ENCODE measurements around the gene ASTN1. TPM values are rescaled to one million over a fixed set of nuclear protein-coding genes. Genes with fewer than 3 reads are reported as not detected.

ASTN1 gene
- total RNA-seq, 2 experiments from 2014 or later, result not detected

DNA sequence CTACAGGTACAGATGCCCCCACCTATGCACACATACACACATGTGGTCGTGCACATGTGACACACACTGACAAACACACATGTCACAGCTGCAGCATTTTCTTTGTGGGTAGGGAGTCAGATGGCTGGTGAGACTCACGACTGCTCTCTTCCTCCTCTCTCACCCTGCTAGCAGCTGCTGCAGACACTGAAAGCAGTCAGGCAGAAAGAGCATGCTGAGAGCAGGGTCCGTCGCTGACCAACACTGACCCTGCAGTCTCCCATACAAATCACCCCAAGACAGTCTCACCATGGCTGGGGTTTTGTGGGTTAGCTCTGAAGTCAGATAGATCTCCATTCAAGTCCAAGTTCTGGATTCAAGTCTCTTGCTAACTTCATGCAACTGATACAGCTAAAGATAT, 188.3 kb downstream of the ASTN1 start:
- intact Hi-C loops (cut with micrococcal nuclease; ENCODE audit: unreplicated experiment), result no loop called here
- POLR2A ChIA-PET, result no interaction called here
- no peak overlapping the region for H3K27ac ChIP-seq (ENCODE audit: low read depth, low read length, poor library complexity, severe bottlenecking)
- no peaks in the 10 kb centered on the region for H4K20me1 ChIP-seq (ENCODE audit: insufficient read depth, low read length)
- no peaks in the 10 kb centered on the region for H3K4me1 ChIP-seq (ENCODE audit: insufficient read depth, low read length, poor library complexity, severe bottlenecking)
- CTCF ChIA-PET (ENCODE audit: unreplicated experiment), result no interaction called here
- TF ChIP-seq, protein P1, sequence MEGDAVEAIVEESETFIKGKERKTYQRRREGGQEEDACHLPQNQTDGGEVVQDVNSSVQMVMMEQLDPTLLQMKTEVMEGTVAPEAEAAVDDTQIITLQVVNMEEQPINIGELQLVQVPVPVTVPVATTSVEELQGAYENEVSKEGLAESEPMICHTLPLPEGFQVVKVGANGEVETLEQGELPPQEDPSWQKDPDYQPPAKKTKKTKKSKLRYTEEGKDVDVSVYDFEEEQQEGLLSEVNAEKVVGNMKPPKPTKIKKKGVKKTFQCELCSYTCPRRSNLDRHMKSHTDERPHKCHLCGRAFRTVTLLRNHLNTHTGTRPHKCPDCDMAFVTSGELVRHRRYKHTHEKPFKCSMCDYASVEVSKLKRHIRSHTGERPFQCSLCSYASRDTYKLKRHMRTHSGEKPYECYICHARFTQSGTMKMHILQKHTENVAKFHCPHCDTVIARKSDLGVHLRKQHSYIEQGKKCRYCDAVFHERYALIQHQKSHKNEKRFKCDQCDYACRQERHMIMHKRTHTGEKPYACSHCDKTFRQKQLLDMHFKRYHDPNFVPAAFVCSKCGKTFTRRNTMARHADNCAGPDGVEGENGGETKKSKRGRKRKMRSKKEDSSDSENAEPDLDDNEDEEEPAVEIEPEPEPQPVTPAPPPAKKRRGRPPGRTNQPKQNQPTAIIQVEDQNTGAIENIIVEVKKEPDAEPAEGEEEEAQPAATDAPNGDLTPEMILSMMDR (conservative IDR thresholded peaks at IDR 0.05; ENCODE audit: low read length), result no peak
- no peak for TF ChIP-seq EZH2phosphoT487 (IDR thresholded peaks at IDR 0.05; ENCODE audit: borderline replicate concordance, low read depth, low read length)
- no peaks in the 10 kb centered on the region for H3K9me3 ChIP-seq (ENCODE audit: low read length)
- H3K4me3 ChIP-seq (ENCODE audit: low read depth, low read length, poor library complexity, severe bottlenecking), result no peak overlapping the region
- H2AFZ ChIP-seq (ENCODE audit: low read length), result no peak overlapping the region
- H3K4me2 ChIP-seq (ENCODE audit: low read length), result no peak overlapping the region
- H3K79me2 ChIP-seq (ENCODE audit: insufficient read depth, low read depth, low read length), result no peaks in the 10 kb centered on the region
- no peaks in the 10 kb centered on the region for H3K9me2 ChIP-seq (ENCODE audit: insufficient read depth, low read length)
- no peak for DNase-seq (ENCODE audit: low spot score)
- no peaks in the 10 kb centered on the region for H3K36me3 ChIP-seq (ENCODE audit: insufficient read depth, low read length)
- BruUV-seq (replicated peaks), result no TSS peak

DNA sequence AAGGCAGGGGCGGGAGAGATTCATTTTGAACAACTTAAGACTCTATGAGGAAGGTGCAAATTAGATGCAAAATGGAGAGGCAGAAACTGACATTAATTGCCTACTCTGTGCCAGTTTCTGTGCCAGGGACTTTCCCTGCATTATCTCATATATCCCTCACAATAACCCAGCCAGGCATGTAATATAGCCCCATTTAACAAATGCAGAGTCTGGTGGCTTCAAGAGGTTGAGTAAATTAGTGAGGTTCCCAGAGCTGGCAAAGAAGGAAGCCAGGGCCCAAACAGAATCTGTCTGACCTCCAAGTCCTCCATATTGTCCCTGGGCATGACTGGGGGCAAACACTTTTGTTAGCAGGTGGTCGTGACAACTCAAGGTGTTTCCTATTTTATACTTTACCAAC, 199.8 kb downstream of the ASTN1 start:
- no peaks in the 10 kb centered on the region for H3K4me1 ChIP-seq (ENCODE audit: insufficient read depth, low read length, poor library complexity, severe bottlenecking)
- H4K20me1 ChIP-seq (ENCODE audit: insufficient read depth, low read length), result no peaks in the 10 kb centered on the region

GRCh38 chr1:176963181-176963580, 201.3 kb downstream of the ASTN1 start:
- no peaks in the 10 kb centered on the region for H3K9me3 ChIP-seq (ENCODE audit: low read length)
- no peak for TF ChIP-seq EZH2phosphoT487 (IDR thresholded peaks at IDR 0.05; ENCODE audit: borderline replicate concordance, low read depth, low read length)
- TF ChIP-seq, protein P1 (conservative IDR thresholded peaks at IDR 0.05; ENCODE audit: low read length), result no peak
- ChIA-PET CTCF (ENCODE audit: unreplicated experiment) (no interaction called here), POLR2A (no interaction called here)
- no peak for DNase-seq (ENCODE audit: low spot score)
- H3K36me3 ChIP-seq (ENCODE audit: insufficient read depth, low read length), result no peaks in the 10 kb centered on the region
- no peak overlapping the region for H2AFZ ChIP-seq (ENCODE audit: low read length)
- H3K4me1 ChIP-seq (ENCODE audit: insufficient read depth, low read length, poor library complexity, severe bottlenecking), result no peaks in the 10 kb centered on the region
- no peak overlapping the region for H3K4me2 ChIP-seq (ENCODE audit: low read length)
- BruUV-seq (replicated peaks), result no TSS peak
- no peaks in the 10 kb centered on the region for H3K9me2 ChIP-seq (ENCODE audit: insufficient read depth, low read length)
- no peaks in the 10 kb centered on the region for H3K79me2 ChIP-seq (ENCODE audit: insufficient read depth, low read depth, low read length)
- intact Hi-C loops (cut with micrococcal nuclease; ENCODE audit: unreplicated experiment), result no loop called here
- no peak overlapping the region for H3K4me3 ChIP-seq (ENCODE audit: low read depth, low read length, poor library complexity, severe bottlenecking)
- no peak overlapping the region for H3K27ac ChIP-seq (ENCODE audit: low read depth, low read length, poor library complexity, severe bottlenecking)
- H4K20me1 ChIP-seq (ENCODE audit: insufficient read depth, low read length), result no peaks in the 10 kb centered on the region

More for the DNA sequence above, 199.8 kb downstream of the ASTN1 start:
- H3K79me2 ChIP-seq (ENCODE audit: insufficient read depth, low read depth, low read length), result no peaks in the 10 kb centered on the region
- ChIA-PET POLR2A (interaction anchor here (1.1 kb wide), 1 partner anchor 105 kb away, joined by 5 read pairs; no protein-coding TSS in a partner anchor), CTCF (ENCODE audit: unreplicated experiment) (no interaction called here)
- no peak overlapping the region for H3K27ac ChIP-seq (ENCODE audit: low read depth, low read length, poor library complexity, severe bottlenecking)
- DNase-seq (ENCODE audit: low spot score), result no peak
- no peaks in the 10 kb centered on the region for H3K36me3 ChIP-seq (ENCODE audit: insufficient read depth, low read length)
- no peak overlapping the region for H3K4me3 ChIP-seq (ENCODE audit: low read depth, low read length, poor library complexity, severe bottlenecking)
- no peak overlapping the region for H3K4me2 ChIP-seq (ENCODE audit: low read length)
- no peaks in the 10 kb centered on the region for H3K9me3 ChIP-seq (ENCODE audit: low read length)
- intact Hi-C loops (cut with micrococcal nuclease; ENCODE audit: unreplicated experiment), result no loop called here
- BruUV-seq (replicated peaks), result no TSS peak
- no peaks in the 10 kb centered on the region for H3K9me2 ChIP-seq (ENCODE audit: insufficient read depth, low read length)
- TF ChIP-seq, protein P1 (conservative IDR thresholded peaks at IDR 0.05; ENCODE audit: low read length), result no peak
- no peak for TF ChIP-seq EZH2phosphoT487 (IDR thresholded peaks at IDR 0.05; ENCODE audit: borderline replicate concordance, low read depth, low read length)
- H2AFZ ChIP-seq (ENCODE audit: low read length), result no peak overlapping the region

Measured in OCI-LY7 (cell line).